Activated T-helper 1 cell treated with anti-CD3 and anti-CD28 coated beads, Interleukin-12 subunit alpha, Interleukin-12 subunit beta, Interleukin-2, Interleukin-4 antibody, amounts not matched to agents 30 ng/mL and 10 ng/mL and 1 ng/mL, durations not matched to agents 14 hours and 24 hours and 36 hours (primary cell): Measurements from ENCODE around the gene GABRB2. TPM values are rescaled to one million over a fixed set of nuclear protein-coding genes. Genes with fewer than 3 reads are reported as not detected.
"Not testable (repeated sequence)": the region's sequence is repeated elsewhere in the genome, so short reads cannot be mapped to it uniquely, and the experiment has no call there.

Source experiments
- DNase-seq: peaks from one replicate; pipeline ENCODE4 v3.0.0; 2021; ENCODE audit warnings: low spot score
- H3K27ac Mint-ChIP-seq: one replicate; pipeline ENCODE4 v1.8.0; 2021; ENCODE audit warnings: mild to moderate bottlenecking, mixed read lengths
- H3K27me3 Mint-ChIP-seq: one replicate; pipeline ENCODE4 v1.8.0; 2022; ENCODE audit warnings: mild to moderate bottlenecking, moderate library complexity, mixed read lengths; ENCODE audit not compliant: insufficient read depth
- H3K36me3 Mint-ChIP-seq: one replicate; pipeline ENCODE4 v1.8.0; 2021; ENCODE audit warnings: low read depth, mixed read lengths
- H3K4me1 Mint-ChIP-seq: one replicate; pipeline ENCODE4 v1.8.0; 2021; ENCODE audit warnings: low read depth, mixed read lengths
- H3K4me3 Mint-ChIP-seq: one replicate; pipeline ENCODE4 v1.8.0; 2021; ENCODE audit warnings: mild to moderate bottlenecking, moderate library complexity, mixed read lengths
- H3K9me3 Mint-ChIP-seq: one replicate; pipeline ENCODE4 v1.8.0; 2021; ENCODE audit warnings: mixed read lengths
- intact Hi-C: fragments of 100-400 bp; cut with micrococcal nuclease; formaldehyde crosslinking; loops from one replicate; pipeline ENCODE4 v1.15.1; 2024
- total RNA-seq: library from RNA; stranded (reverse); gene quantifications from 2 replicates; pipeline ENCODE4 v1.2.3, GENCODE V29; 2022

Gene GABRB2
- total RNA-seq, 1 donor from 2014 or later, result not detected

GRCh38 chr5:161302559-161302958, 244.0 kb downstream of the GABRB2 start:
- no peak overlapping the region for H3K4me3 Mint-ChIP-seq
- H3K27me3 Mint-ChIP-seq, result no peaks in the 10 kb centered on the region
- no peak overlapping the region for H3K27ac Mint-ChIP-seq
- H3K9me3 Mint-ChIP-seq, result no peaks in the 10 kb centered on the region
- intact Hi-C loops, result no loop called here
- no peaks in the 10 kb centered on the region for H3K36me3 Mint-ChIP-seq
- no peak for DNase-seq
- H3K4me1 Mint-ChIP-seq, result no peaks in the 10 kb centered on the region

DNA sequence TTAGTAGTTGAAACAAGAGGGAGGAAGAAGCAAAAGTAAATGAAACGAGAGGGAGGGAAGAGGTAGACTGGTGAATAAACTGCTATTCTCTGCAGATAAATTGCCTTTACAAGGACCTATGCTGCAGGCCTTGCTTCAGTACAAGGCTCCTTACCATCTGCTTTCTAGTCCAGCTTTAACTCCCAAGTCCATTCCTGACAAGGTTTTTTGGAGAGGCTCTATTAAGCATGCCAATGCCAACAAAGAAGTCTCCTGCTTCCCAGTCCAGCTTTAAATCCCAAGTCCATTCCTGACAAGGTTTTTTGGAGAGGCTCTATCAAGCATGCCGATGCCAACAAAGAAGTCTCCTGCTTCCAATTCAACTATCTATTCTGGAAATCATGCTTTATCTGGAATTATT, 244.9 kb downstream of the GABRB2 start:
- Mint-ChIP-seq H3K27me3 (no peaks in the 10 kb centered on the region), H3K9me3 (no peaks in the 10 kb centered on the region), H3K27ac (no peak overlapping the region), H3K36me3 (no peaks in the 10 kb centered on the region), H3K4me3 (no peak overlapping the region), H3K4me1 (no peaks in the 10 kb centered on the region)
- intact Hi-C loops, result no loop called here
- DNase-seq, result no peak

- H3K4me1 Mint-ChIP-seq, result no peaks in the 10 kb centered on the region
- DNase-seq, result no peak
- no peak overlapping the region for H3K27ac Mint-ChIP-seq
- intact Hi-C loops, result no loop called here
- no peaks in the 10 kb centered on the region for H3K36me3 Mint-ChIP-seq
- no peaks in the 10 kb centered on the region for H3K9me3 Mint-ChIP-seq
- H3K4me3 Mint-ChIP-seq, result no peak overlapping the region
- H3K27me3 Mint-ChIP-seq, result no peaks in the 10 kb centered on the region
Observed at GRCh38 chr5:161299053-161299452, 247.5 kb downstream of the GABRB2 start.

- H3K27ac Mint-ChIP-seq, H3K36me3 Mint-ChIP-seq, H3K9me3 Mint-ChIP-seq, H3K4me3 Mint-ChIP-seq, intact Hi-C loops, H3K27me3 Mint-ChIP-seq, DNase-seq, H3K4me1 Mint-ChIP-seq: not testable (repeated sequence)
Observed at GRCh38 chr5:161297388-161297787, 249.1 kb downstream of the GABRB2 start.

GRCh38 chr5:161295721-161296250, 250.7 kb downstream of the GABRB2 start:
- no peak for DNase-seq
- H3K4me3 Mint-ChIP-seq, result no peak overlapping the region
- H3K27me3 Mint-ChIP-seq, result no peaks in the 10 kb centered on the region
- H3K4me1 Mint-ChIP-seq, result no peaks in the 10 kb centered on the region
- no peak overlapping the region for H3K27ac Mint-ChIP-seq
- intact Hi-C loops, result no loop called here
- H3K9me3 Mint-ChIP-seq, result no peaks in the 10 kb centered on the region
- no peaks in the 10 kb centered on the region for H3K36me3 Mint-ChIP-seq

- Mint-ChIP-seq H3K36me3 (no peaks in the 10 kb centered on the region), H3K4me3 (no peak overlapping the region), H3K27me3 (no peaks in the 10 kb centered on the region), H3K9me3 (no peaks in the 10 kb centered on the region), H3K4me1 (peaks cover 7% of the 10 kb centered on the region), H3K27ac (no peak overlapping the region)
- intact Hi-C loops, result no loop called here
- DNase-seq, result no peak
Observed at GRCh38 chr5:161288071-161288470, 258.5 kb downstream of the GABRB2 start.

- Mint-ChIP-seq H3K9me3 (no peaks in the 10 kb centered on the region), H3K4me1 (peaks cover 7% of the 10 kb centered on the region), H3K27ac (no peak overlapping the region), H3K27me3 (no peaks in the 10 kb centered on the region), H3K36me3 (no peaks in the 10 kb centered on the region), H3K4me3 (no peak overlapping the region)
- intact Hi-C loops, result no loop called here
- no peak for DNase-seq
Observed at GRCh38 chr5:161287436-161287835, 259.1 kb downstream of the GABRB2 start.

GRCh38 chr5:161286066-161286655, 260.4 kb downstream of the GABRB2 start:
- no peak for DNase-seq
- Mint-ChIP-seq H3K36me3 (no peaks in the 10 kb centered on the region), H3K27ac (no peak overlapping the region), H3K4me3 (no peak overlapping the region), H3K9me3 (no peaks in the 10 kb centered on the region), H3K27me3 (no peaks in the 10 kb centered on the region), H3K4me1 (peaks cover 7% of the 10 kb centered on the region)
- intact Hi-C loops, result no loop called here

GRCh38 chr5:161284445-161284844, 262.1 kb downstream of the GABRB2 start:
- H3K27ac Mint-ChIP-seq, result no peak overlapping the region
- H3K4me3 Mint-ChIP-seq, result no peak overlapping the region
- H3K27me3 Mint-ChIP-seq, result no peaks in the 10 kb centered on the region
- H3K36me3 Mint-ChIP-seq, result no peaks in the 10 kb centered on the region
- peaks cover 7% of the 10 kb centered on the region for H3K4me1 Mint-ChIP-seq
- H3K9me3 Mint-ChIP-seq, result peaks cover 4% of the 10 kb centered on the region
- intact Hi-C loops, result no loop called here
- no peak for DNase-seq

DNA sequence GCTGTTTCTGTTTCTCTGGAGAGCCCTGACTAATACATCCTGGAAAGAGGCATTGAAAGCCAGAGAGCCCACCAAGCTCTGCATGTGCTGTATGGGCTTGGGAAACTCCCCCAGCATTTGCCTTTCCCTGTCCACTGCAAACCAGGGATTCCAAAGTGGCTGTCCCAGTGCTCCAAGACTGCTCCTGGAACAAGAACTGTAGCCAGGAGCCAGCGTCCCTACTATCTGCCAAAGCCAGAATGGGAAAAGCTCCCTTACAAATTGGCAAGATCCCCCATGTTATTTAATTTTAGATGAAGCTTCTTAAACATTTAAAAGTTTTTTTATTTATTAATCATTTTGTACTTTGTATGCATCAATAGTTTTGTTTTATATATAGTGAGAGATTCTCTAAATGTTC, 263.2 kb downstream of the GABRB2 start:
- Mint-ChIP-seq H3K27ac (no peak overlapping the region), H3K4me3 (no peak overlapping the region), H3K36me3 (no peaks in the 10 kb centered on the region), H3K9me3 (peaks cover 4% of the 10 kb centered on the region), H3K27me3 (no peaks in the 10 kb centered on the region), H3K4me1 (peaks cover 7% of the 10 kb centered on the region)
- DNase-seq, result no peak
- intact Hi-C loops, result no loop called here

GRCh38 chr5:161278739-161279660, 267.5 kb downstream of the GABRB2 start:
- H3K27ac Mint-ChIP-seq, result no peak overlapping the region
- H3K36me3 Mint-ChIP-seq, result no peaks in the 10 kb centered on the region
- H3K27me3 Mint-ChIP-seq, result no peaks in the 10 kb centered on the region

DNA sequence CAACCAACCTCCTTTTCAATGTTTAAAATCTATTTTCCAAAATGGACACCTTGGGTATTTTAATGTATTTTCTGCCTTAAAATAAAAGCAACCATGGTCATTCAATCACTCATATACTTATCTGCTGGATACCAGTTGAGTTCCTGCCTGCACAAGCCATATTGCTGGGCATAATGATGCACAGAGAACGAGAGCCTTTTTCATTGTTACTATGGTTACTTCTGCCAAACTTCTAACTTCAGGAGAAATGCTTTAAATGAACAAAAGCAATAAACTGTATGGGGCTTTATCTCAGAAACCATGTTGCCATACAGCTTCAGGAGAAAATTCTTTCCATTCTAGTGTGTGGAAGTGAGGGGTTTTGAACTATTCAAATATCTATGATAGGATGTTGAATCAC, 269.5 kb downstream of the GABRB2 start:
- Mint-ChIP-seq H3K4me3 (no peak overlapping the region), H3K27ac (no peak overlapping the region), H3K36me3 (no peaks in the 10 kb centered on the region), H3K27me3 (no peaks in the 10 kb centered on the region), H3K9me3 (peaks cover 4% of the 10 kb centered on the region), H3K4me1 (no peaks in the 10 kb centered on the region)
- no peak for DNase-seq
- intact Hi-C loops, result no loop called here

More at GRCh38 chr5:161278739-161279660, 267.5 kb downstream of the GABRB2 start:
- intact Hi-C loops, result no loop called here
- Mint-ChIP-seq H3K4me3 (no peak overlapping the region), H3K9me3 (peaks cover 4% of the 10 kb centered on the region), H3K4me1 (no peaks in the 10 kb centered on the region)
- no peak for DNase-seq

DNA sequence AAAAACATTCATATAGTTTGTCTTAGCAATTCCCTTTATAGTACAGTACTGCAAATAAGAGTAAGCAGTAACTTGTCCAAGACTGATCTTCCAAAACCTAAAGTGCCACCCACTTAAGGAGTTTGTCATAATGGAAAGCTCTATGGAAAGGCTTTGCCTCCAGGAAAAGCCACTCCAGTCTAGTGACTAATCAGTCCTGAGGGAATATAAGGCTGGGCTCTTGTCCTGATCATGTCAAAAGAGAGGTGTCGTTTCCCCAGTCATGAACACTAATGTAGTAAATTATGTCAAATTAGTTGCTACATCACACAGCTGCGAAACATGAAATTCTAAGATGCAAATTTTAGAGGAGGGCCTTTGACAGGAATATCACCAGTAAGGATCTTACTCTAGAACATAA, 271.6 kb downstream of the GABRB2 start:
- no peak for DNase-seq
- H3K4me1 Mint-ChIP-seq, result no peaks in the 10 kb centered on the region
- H3K27ac Mint-ChIP-seq, result no peak overlapping the region
- intact Hi-C loops, result no loop called here
- no peak overlapping the region for H3K4me3 Mint-ChIP-seq
- no peaks in the 10 kb centered on the region for H3K36me3 Mint-ChIP-seq
- H3K9me3 Mint-ChIP-seq, result peaks cover 3% of the 10 kb centered on the region
- no peaks in the 10 kb centered on the region for H3K27me3 Mint-ChIP-seq
